Measurements from ENCODE around the gene PTCD2. TPM values are rescaled to one million over a fixed set of nuclear protein-coding genes. Genes with fewer than 3 reads are reported as not detected.

Gene PTCD2
- total RNA-seq, 2 experiments from 2014 or later = 11.7 to 17.9 TPM

DNA sequence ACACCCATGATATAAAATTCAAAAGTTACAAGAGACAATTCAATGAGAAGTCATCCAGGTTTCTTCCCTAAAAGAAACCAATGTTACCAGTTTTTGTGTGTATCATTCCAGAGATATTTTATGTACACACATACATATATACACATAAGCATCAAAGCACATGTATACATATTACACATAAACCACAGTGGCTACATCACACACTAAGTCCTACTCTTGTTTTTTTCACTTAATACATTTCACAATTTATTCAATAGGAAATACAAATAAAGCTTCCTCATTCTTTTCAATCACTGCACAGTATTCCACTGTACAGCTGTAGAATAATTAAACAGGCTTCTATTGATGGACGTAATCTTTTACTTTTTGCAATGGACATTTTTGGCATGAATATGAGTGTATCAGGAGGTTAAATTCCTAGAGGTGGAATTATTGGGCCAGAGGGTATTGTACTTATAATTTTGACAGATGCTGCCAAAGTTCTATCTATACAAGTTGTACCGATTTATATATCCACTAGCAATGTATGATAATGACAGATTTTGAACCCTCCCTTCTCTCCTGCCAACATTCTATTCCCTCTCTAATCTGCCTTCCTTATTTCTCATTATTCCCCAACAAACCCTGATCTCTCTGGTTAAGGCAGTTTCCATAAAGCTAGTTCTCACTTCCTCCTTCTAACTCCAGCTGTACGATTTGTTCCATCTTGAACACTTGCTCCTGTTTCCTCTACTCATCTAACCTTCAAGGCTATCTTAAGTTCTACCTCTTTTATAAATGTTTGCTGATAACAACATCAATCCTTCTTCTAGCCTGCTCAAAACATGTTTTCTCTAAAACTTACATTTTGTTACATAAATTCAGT is 35.4 kb upstream of the PTCD2 start:
- Histone ChIP-seq H3K9me2 (ENCODE audit: insufficient read depth, low read length) (no peaks in the 10 kb centered on the region), H4K20me1 (ENCODE audit: insufficient read depth, low read length) (no peaks in the 10 kb centered on the region), H3K9me3 (ENCODE audit: low read length) (no peaks in the 10 kb centered on the region), H3K36me3 (ENCODE audit: insufficient read depth, low read length) (peaks cover 85% of the 10 kb centered on the region), H3K27ac (ENCODE audit: low read depth, low read length, poor library complexity, severe bottlenecking) (no peak overlapping the region), H3K79me2 (ENCODE audit: insufficient read depth, low read depth, low read length) (no peaks in the 10 kb centered on the region; the same call in 1 of the 2 replicates), H3K4me3 (ENCODE audit: low read depth, low read length, poor library complexity, severe bottlenecking) (no peak overlapping the region), H2AFZ (ENCODE audit: low read length) (no peak overlapping the region), H3K4me1 (ENCODE audit: insufficient read depth, low read length, poor library complexity, severe bottlenecking) (peaks cover 44% of the 10 kb centered on the region), H3K4me2 (ENCODE audit: low read length) (peak overlapping the region; percentile 22)
- ChIA-PET POLR2A (interaction anchor here (0.6 kb wide), 1 partner anchor 36 kb away, joined by 6 read pairs; no protein-coding TSS in a partner anchor), CTCF (ENCODE audit: unreplicated experiment) (interaction anchor here (1.8 kb wide), 1 partner anchor 18 kb away, joined by 5 read pairs; no protein-coding TSS in a partner anchor)
- BruUV-seq (replicated peaks) = no TSS peak
- intact Hi-C loops (cut with micrococcal nuclease; ENCODE audit: unreplicated experiment) = no loop called here
- TF ChIP-seq, protein P1, sequence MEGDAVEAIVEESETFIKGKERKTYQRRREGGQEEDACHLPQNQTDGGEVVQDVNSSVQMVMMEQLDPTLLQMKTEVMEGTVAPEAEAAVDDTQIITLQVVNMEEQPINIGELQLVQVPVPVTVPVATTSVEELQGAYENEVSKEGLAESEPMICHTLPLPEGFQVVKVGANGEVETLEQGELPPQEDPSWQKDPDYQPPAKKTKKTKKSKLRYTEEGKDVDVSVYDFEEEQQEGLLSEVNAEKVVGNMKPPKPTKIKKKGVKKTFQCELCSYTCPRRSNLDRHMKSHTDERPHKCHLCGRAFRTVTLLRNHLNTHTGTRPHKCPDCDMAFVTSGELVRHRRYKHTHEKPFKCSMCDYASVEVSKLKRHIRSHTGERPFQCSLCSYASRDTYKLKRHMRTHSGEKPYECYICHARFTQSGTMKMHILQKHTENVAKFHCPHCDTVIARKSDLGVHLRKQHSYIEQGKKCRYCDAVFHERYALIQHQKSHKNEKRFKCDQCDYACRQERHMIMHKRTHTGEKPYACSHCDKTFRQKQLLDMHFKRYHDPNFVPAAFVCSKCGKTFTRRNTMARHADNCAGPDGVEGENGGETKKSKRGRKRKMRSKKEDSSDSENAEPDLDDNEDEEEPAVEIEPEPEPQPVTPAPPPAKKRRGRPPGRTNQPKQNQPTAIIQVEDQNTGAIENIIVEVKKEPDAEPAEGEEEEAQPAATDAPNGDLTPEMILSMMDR (conservative IDR thresholded peaks at IDR 0.05; ENCODE audit: low read length) = no peak
- TF ChIP-seq EZH2phosphoT487 (IDR thresholded peaks at IDR 0.05; ENCODE audit: borderline replicate concordance, low read depth, low read length) = no peak
- peak; percentile 31 for DNase-seq (ENCODE audit: low spot score)

DNA sequence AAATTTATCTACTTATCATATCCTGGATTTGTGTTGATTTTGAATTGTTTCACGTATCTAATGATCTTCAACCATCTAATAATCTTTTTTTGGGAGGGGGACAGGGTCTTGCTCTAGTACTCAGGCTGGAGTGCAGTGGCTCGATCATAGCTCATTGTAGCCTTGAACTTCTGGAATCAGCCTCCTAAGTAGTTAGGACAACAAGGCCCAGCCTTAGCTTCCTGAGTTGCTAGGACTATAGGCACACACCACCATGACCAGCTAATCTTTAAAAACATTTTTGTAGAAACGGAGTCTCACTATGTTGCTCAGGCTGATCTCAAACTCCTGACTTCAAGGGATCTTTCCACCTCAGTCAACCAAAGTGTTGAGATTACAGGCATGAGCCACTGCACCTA is 34.8 kb upstream of the PTCD2 start:
- TF ChIP-seq, protein P1 (conservative IDR thresholded peaks at IDR 0.05; ENCODE audit: low read length) = no peak
- no peak for TF ChIP-seq EZH2phosphoT487 (IDR thresholded peaks at IDR 0.05; ENCODE audit: borderline replicate concordance, low read depth, low read length)

More for the DNA sequence above, 34.8 kb upstream of the PTCD2 start:
- no peak for DNase-seq (ENCODE audit: low spot score)
- Histone ChIP-seq H3K9me3 (ENCODE audit: low read length) (no peaks in the 10 kb centered on the region), H3K9me2 (ENCODE audit: insufficient read depth, low read length) (no peaks in the 10 kb centered on the region), H3K4me3 (ENCODE audit: low read depth, low read length, poor library complexity, severe bottlenecking) (no peak overlapping the region), H2AFZ (ENCODE audit: low read length) (no peak overlapping the region), H4K20me1 (ENCODE audit: insufficient read depth, low read length) (no peaks in the 10 kb centered on the region), H3K36me3 (ENCODE audit: insufficient read depth, low read length) (peaks cover 87% of the 10 kb centered on the region), H3K79me2 (ENCODE audit: insufficient read depth, low read depth, low read length) (no peaks in the 10 kb centered on the region; the same call in 1 of the 2 replicates), H3K4me1 (ENCODE audit: insufficient read depth, low read length, poor library complexity, severe bottlenecking) (peaks cover 50% of the 10 kb centered on the region), H3K4me2 (ENCODE audit: low read length) (peak overlapping the region; percentile 22), H3K27ac (ENCODE audit: low read depth, low read length, poor library complexity, severe bottlenecking) (no peak overlapping the region)
- ChIA-PET POLR2A (interaction anchor here (0.6 kb wide), 1 partner anchor 37 kb away, joined by 6 read pairs; no protein-coding TSS in a partner anchor), CTCF (ENCODE audit: unreplicated experiment) (interaction anchor here (1.8 kb wide), 1 partner anchor 17 kb away, joined by 5 read pairs; no protein-coding TSS in a partner anchor)
- no TSS peak for BruUV-seq (replicated peaks)
- intact Hi-C loops (cut with micrococcal nuclease; ENCODE audit: unreplicated experiment) = no loop called here
